GM15510 (cell line): ENCODE measurements around the gene PDIA2.

Experiments
- POLR2A ChIP-seq: IDR thresholded peaks from 3 replicates; pipeline ENCODE4 v1.6.1; 2011; ENCODE audit warnings: borderline replicate concordance; ENCODE audit not compliant: insufficient read length; ENCODE audit errors: extremely low read depth

Gene PDIA2

GRCh38 chr16:259814-260253 lies 23.1 kb upstream of the PDIA2 start:
- no peak for TF ChIP-seq POLR2A

- no peak for TF ChIP-seq POLR2A
Measured at GRCh38 chr16:260326-260725, 22.6 kb upstream of the PDIA2 start.

DNA sequence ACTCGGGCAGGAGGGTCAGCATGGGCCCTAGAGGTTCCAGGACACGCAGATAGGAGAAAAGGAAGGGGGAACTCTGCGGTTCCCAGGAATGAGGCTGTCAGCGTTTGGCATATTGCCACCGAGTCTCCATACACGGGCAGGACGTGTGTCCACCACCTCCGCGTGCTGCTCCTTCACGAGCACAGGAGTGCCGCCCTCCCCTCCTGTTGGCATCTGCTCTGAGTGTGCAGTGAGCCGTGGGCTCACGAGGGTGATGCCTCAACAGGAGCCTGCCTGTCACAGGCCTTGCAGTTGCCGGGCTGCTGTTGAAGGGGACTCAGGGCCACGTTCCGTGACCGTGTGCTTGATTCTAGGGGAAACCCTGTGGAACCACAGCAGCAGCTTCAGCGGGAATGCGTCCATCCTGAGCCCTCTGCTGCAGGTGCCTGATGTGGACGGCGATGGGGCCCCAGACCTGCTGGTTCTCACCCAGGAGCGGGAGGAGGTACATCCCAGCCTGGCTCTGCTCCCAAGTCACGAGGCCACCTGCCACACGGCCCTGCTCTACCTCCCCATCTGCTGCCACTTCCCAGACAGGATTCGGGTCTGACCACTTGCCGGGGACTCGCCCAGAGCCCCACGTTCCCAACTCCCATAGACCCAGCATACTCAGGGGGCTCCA lies 21.8 kb upstream of the PDIA2 start:
- no peak for TF ChIP-seq POLR2A

- TF ChIP-seq POLR2A, result no peak
Measured at GRCh38 chr16:262121-262745, 20.7 kb upstream of the PDIA2 start.

- TF ChIP-seq POLR2A, result no peak
Measured at GRCh38 chr16:263182-263774, 19.7 kb upstream of the PDIA2 start.

DNA sequence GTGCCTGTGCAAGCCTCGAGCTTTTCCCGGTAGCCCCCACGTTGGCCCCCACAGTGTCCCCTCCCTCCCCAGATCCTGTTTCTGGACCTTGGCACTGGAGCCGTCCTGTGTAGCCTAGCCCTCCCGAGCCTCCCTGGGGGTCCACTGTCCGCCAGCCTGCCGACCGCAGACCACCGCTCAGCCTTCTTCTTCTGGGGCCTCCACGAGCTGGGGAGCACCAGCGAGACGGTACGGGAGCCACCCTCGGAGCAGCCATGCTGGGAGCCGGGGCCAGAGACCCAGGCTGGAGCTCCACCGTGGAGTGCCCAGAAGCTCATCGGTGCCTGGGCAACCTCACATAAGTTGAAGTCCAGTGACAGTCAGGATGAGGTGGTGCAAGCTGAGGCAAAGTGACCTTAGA lies 19.0 kb upstream of the PDIA2 start:
- TF ChIP-seq POLR2A, result no peak

- no peak for TF ChIP-seq POLR2A
Measured at GRCh38 chr16:264440-264951, 18.5 kb upstream of the PDIA2 start.

- no peak for TF ChIP-seq POLR2A
Measured at GRCh38 chr16:265002-265529, 17.9 kb upstream of the PDIA2 start.

DNA sequence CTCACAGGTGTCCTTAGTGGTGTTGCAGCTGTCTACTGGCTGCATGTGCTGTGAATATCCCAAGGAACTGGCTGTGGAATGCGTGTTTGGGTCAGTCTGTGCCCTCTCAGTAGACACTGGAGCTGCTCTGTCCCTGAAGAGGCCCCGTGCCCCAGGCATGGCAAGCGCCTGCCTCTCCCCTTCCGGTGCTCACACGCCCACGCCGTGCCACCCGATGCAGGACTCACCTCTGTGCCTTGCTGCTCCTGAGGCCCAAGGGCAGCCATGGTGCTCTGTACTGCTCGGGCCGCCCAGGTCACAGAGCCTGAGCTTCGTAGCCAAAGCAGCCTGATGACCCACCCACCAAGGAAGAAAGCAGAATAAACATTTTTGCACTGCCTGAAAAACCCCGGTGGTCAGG lies 17.3 kb upstream of the PDIA2 start:
- no peak for TF ChIP-seq POLR2A

DNA sequence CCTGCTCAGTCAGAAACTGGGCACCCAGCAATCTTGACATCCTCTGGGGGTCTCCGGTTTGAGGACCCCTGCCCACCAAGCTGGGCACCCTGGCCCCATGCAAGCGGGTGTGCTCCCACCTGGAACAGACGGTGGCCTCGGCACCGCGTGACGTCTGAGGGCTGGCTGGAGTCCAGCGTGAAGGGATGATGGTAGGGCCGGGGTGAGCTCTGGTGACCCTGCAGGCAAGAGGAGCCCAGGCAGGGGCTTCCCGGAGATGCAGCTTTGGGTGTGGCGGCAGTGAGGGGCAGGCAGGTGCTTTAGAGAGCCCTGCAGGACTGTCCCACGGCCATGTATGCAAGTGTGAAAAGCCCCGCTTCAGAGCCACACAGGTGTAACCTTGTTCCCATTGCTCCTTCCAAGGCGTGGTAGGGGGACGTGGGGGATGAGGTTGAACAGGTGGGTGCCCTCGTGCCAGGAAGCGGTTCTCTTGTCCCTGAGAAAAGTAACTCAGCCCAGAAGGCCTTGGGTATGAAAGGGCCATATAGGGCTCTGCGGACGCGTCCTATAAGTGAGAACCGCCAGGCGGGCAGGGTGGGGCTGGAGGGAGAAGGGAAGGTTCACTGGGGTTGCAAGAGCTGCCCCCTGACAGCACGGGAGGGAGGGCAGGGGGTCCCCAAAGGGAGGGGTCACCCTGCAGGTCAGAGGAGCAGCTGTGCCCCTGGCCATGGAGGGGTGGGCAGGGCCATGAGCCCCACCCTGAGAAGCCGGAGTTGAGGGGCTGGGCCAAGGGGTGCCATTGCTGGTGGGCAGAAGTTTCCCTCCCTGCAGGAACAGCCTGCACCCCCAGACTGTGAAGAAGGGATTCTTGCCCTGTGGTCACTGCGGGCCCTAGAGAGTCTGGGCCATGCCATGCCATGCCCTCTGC lies 16.5 kb upstream of the PDIA2 start:
- TF ChIP-seq POLR2A, result no peak

DNA sequence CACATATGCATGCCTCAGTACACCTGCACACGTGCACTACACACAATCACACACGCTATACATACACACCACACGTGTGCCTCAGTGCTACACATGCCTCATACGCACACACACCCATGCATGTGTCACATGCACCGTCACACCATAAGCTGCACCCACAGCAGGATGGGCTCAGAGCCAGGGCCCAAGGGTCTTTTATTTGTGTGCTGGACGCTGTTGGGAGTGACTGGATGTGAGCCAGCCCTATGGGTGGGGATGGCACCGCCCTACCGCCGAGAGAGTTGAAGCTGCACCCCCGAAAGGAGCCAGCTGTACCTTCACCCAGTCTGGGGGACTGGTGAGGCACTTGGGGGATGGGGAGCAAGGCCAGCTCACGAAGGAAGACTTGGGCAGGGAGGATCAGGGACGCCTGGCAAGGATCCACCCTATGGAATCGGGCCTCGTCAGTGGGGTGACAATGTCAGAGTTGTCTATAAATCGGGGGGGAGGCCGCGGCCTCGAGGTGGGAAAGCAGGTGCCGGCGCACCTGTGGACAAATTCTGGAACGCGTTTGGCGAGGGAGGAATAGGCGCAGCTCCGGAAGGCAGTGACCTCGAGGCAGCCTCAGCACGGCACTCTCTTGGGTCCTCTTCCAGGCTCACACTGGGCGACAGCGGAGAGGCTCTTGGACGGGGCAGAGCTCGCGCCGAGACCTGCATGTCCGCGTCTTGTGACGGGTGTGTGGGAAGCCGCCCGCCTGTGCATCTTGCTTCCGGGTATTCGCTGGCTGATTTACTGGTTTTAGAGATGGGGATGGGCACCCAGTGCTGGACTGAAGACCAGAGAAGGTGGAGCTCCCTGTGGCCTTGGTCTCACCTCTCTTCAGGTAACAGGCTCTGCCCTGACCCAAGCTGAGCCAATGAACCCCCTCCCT lies 14.6 kb upstream of the PDIA2 start:
- no peak for TF ChIP-seq POLR2A

- TF ChIP-seq POLR2A, result no peak
Measured at GRCh38 chr16:269061-269796, 13.7 kb upstream of the PDIA2 start.
